ENCODE data around the gene SLC22A2.

SLC22A2 gene

GRCh38 chr6:160203522-160203921 lies 55.1 kb downstream of the SLC22A2 start:
- no peak for DNase-seq

GRCh38 chr6:160203076-160203475 lies 55.5 kb downstream of the SLC22A2 start:
- DNase-seq, result no peak

- DNase-seq, result no peak
Observed at GRCh38 chr6:160202411-160202810, 56.2 kb downstream of the SLC22A2 start.

GRCh38 chr6:160201061-160201460 lies 57.6 kb downstream of the SLC22A2 start:
- DNase-seq, result no peak

GRCh38 chr6:160198606-160199211 lies 59.9 kb downstream of the SLC22A2 start:
- DNase-seq, result no peak

- no peak for DNase-seq
Observed at GRCh38 chr6:160197662-160198061, 61.0 kb downstream of the SLC22A2 start.

GRCh38 chr6:160194808-160195207 lies 63.8 kb downstream of the SLC22A2 start:
- DNase-seq, result no peak

GRCh38 chr6:160192840-160193239 lies 65.8 kb downstream of the SLC22A2 start:
- DNase-seq, result no peak

- DNase-seq, result no peak
Observed at GRCh38 chr6:160190973-160191372, 67.6 kb downstream of the SLC22A2 start.

- no peak for DNase-seq
Observed at GRCh38 chr6:160190081-160190480, 68.5 kb downstream of the SLC22A2 start.

GRCh38 chr6:160188773-160189172 lies 69.8 kb downstream of the SLC22A2 start:
- no peak for DNase-seq

- no peak for DNase-seq
Observed at GRCh38 chr6:160180706-160181105, 77.9 kb downstream of the SLC22A2 start.

GRCh38 chr6:160178271-160178670 lies 80.3 kb downstream of the SLC22A2 start:
- no peak for DNase-seq

GRCh38 chr6:160177220-160177619 lies 81.4 kb downstream of the SLC22A2 start:
- DNase-seq, result no peak

- no peak for DNase-seq
Observed at GRCh38 chr6:160174681-160175080, 83.9 kb downstream of the SLC22A2 start.

GRCh38 chr6:160173806-160174527 lies 84.7 kb downstream of the SLC22A2 start:
- no peak for DNase-seq

- no peak for DNase-seq
Observed at GRCh38 chr6:160172704-160173103, 85.9 kb downstream of the SLC22A2 start.

GRCh38 chr6:160170018-160170680 lies 88.5 kb downstream of the SLC22A2 start:
- DNase-seq, result no peak

- DNase-seq, result no peak
Observed at GRCh38 chr6:160167604-160168399, 90.8 kb downstream of the SLC22A2 start.
